Bronchial epithelial cell (primary cell): Measurements from ENCODE around the gene SERGEF. TPM values are rescaled to one million over a fixed set of nuclear protein-coding genes. Genes with fewer than 3 reads are reported as not detected.

Source experiments
- DNase-seq: peaks from one replicate; pipeline ENCODE4 v3.0.0-alpha.2; 2010; ENCODE audit warnings: low read depth
- FAIRE-seq: peaks from 2 replicates; lab custom pipeline; 2011; peaks lifted over from hg19 to GRCh38; lab: Jason Lieb, UNC
- H3K27me3 ChIP-seq: 2 replicates; pipeline ENCODE4 v1.5.1; 2011; ENCODE audit warnings: low read length; ENCODE audit not compliant: control insufficient read depth, insufficient read depth
- H3K36me3 ChIP-seq: 2 replicates; pipeline ENCODE4 v1.5.1; 2011; ENCODE audit warnings: low read length; ENCODE audit not compliant: control insufficient read depth, insufficient read depth
- H3K4me3 ChIP-seq: 2 replicates; pipeline ENCODE4 v1.5.1; 2011; ENCODE audit warnings: mild to moderate bottlenecking, low read depth, low read length, control low read depth
- total RNA-seq: library from RNA; depleted of rRNA; stranded (reverse); fragments of >200 nt; gene quantifications from 2 replicates; pipeline ENCODE4 v1.2.1, GENCODE V29; 2014
- TF ChIP-seq, protein P1 (sequence below): IDR thresholded peaks from 2 replicates; pipeline ENCODE4 v1.5.1; 2011; ENCODE audit warnings: mild to moderate bottlenecking, moderate library complexity, low read length, control low read depth, inconsistent platforms; ENCODE audit not compliant: insufficient read depth, severe bottlenecking

The SERGEF gene
- total RNA-seq, 1 donor from 2014 or later, result 29.2 TPM

DNA sequence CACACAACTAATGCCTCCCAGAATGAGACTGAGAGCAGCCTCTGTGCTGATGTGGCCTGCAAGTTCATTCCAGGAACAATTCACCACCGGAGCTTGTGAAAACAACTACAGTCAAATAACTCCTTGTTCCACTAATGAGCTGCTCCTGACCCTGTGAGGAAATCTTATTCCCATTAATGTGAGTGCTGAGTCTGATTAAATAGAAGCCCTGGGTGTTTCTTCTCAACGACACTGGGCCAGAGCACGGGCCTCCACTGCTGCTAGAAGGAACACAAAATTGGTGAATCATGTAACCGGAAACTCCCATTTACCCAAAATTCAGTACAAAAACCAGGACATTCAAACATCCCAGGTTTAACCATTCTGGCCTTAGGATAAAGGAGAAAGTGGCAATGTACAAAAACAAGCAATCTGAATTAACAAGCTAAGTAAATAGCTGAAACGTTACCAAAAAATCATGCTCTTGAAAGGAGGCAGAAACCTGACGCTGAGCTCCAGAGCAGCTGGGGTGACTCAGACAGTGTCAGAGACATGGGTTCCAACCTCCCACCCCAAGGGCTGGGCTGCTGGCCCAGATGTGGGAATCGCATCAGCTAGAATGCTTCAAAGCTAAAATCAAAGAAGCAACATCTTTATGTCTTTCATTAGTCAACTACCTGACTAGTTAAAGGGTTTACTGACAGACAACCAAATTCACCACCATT lies 26.7 kb downstream of the SERGEF start:
- FAIRE-seq (peak; percentile 40), DNase-seq (peak; percentile 73)
- no peak overlapping the region for H3K4me3 ChIP-seq
- no peaks in the 10 kb centered on the region for H3K27me3 ChIP-seq
- TF ChIP-seq, protein P1, sequence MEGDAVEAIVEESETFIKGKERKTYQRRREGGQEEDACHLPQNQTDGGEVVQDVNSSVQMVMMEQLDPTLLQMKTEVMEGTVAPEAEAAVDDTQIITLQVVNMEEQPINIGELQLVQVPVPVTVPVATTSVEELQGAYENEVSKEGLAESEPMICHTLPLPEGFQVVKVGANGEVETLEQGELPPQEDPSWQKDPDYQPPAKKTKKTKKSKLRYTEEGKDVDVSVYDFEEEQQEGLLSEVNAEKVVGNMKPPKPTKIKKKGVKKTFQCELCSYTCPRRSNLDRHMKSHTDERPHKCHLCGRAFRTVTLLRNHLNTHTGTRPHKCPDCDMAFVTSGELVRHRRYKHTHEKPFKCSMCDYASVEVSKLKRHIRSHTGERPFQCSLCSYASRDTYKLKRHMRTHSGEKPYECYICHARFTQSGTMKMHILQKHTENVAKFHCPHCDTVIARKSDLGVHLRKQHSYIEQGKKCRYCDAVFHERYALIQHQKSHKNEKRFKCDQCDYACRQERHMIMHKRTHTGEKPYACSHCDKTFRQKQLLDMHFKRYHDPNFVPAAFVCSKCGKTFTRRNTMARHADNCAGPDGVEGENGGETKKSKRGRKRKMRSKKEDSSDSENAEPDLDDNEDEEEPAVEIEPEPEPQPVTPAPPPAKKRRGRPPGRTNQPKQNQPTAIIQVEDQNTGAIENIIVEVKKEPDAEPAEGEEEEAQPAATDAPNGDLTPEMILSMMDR, result no peak
- H3K36me3 ChIP-seq, result no peaks in the 10 kb centered on the region

DNA sequence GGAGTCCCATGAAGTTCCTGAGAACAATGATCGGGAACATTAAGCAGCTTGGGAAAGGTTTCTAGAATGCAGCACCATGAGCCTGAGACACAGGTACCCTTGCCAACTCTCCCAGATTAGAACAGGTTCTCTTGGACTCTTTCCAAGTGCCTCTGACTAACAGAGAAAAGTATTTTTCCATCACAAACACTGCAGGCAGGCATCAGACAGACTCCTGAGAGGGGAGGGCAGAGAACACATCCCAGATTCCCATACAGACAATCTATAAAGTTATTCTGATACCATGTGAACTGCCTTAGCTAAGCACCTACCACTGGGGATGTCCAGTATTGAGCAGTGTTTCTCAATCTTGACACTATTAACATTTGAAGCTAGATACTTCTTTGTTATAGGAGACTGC lies 27.3 kb downstream of the SERGEF start:
- Histone ChIP-seq H3K36me3 (no peaks in the 10 kb centered on the region), H3K27me3 (no peaks in the 10 kb centered on the region), H3K4me3 (no peak overlapping the region)
- FAIRE-seq, result peak; percentile 40
- peak; percentile 85 for DNase-seq
- TF ChIP-seq, protein P1, result no peak

DNA sequence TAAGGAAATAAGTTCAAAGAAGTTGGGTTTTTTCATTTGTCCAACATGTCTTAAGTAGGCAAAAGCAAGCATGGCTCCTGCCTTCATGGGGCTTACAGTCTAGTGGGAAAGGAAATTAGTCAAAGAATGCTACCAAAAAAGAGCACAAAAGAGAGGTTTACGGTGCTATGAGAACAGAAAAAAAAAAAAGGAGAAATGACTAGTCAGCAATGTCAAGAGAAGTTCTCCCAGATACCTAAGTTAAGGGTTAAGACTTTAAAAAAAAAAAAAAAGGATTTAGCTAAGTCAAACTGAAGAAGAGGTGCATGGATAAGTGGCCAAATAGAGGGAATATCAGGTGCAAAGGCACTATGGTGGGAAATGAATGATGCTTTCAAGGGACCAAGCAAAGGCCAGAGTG lies 29.3 kb downstream of the SERGEF start:
- TF ChIP-seq, protein P1, result no peak
- no peak overlapping the region for H3K4me3 ChIP-seq
- H3K36me3 ChIP-seq, result no peaks in the 10 kb centered on the region
- DNase-seq, result no peak
- H3K27me3 ChIP-seq, result no peaks in the 10 kb centered on the region
- no peak for FAIRE-seq

DNA sequence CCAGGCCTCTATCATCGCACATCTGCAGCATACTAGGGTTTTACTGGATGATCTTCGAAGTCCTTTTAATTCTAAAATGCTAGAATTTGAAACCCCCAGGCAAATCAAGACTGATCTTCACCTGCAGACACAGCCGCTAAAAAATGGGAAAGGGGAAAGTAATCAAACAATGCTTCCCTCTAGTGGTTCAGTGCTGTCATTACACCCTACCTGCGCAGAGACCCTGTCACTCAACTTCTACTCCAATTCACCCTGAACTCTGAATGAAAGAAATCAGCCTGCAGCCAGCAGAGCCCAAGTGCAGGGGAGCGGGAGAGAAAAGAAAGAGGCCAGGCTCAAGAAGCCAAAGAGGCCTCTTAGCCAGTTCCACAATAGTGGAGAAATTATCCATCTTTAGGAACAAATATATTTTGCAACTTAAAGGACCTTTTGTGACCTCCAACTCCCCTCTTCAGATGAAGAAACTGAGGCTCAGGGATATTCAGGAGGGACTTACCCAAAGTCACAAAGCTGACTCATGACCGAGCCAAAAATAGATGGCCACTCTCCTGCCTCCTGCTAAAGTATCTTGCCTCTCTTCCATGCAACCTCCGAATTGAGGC lies 33.0 kb downstream of the SERGEF start:
- peak; percentile 28 for DNase-seq
- TF ChIP-seq, protein P1, result peak; percentile 86
- H3K36me3 ChIP-seq, result no peaks in the 10 kb centered on the region
- H3K4me3 ChIP-seq, result no peak overlapping the region
- no peaks in the 10 kb centered on the region for H3K27me3 ChIP-seq
- no peak for FAIRE-seq

DNA sequence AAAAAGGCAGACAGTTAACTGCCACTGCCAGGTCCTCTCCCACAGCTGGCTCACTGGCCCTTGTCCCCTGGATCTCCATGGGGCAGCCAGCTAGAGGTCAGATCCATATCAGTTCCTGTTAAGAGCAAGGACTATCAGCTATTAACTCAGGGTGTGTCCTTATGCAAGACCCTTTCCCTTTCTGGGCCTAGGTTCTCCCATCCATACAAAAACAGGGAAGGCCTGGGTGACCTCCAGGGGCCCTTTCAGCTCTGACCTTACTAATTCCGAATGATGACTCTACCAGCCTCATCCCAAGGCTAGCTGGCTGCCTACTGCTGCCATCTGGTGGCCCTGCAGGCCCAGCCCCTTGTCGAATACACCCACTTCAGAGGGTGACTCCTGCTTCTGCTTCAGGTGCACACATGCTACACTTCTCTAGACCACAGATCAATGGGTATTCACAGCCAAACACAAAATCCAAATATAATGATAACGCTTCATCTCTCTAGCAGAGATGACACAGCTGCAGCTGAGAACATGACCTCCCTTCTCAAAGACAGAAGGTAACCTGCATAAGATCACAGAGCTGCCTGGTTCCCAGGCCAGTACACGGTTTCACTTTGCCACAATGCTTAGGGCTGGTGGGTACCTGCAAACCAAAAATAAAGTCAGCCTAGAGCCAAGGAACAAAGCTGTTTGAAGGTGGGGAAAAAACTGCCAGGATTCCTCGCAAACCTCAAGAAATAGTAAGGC lies 34.1 kb downstream of the SERGEF start:
- H3K27me3 ChIP-seq, result no peaks in the 10 kb centered on the region
- TF ChIP-seq, protein P1, result peak; percentile 90
- no peak overlapping the region for H3K4me3 ChIP-seq
- no peaks in the 10 kb centered on the region for H3K36me3 ChIP-seq
- DNase-seq, result peak; percentile 48
- FAIRE-seq, result no peak
